ENCODE data around the gene CARNS1.
A peak's percentile ranks its signal among the peaks of the same experiment; 100 is the strongest.

Gene CARNS1

DNA sequence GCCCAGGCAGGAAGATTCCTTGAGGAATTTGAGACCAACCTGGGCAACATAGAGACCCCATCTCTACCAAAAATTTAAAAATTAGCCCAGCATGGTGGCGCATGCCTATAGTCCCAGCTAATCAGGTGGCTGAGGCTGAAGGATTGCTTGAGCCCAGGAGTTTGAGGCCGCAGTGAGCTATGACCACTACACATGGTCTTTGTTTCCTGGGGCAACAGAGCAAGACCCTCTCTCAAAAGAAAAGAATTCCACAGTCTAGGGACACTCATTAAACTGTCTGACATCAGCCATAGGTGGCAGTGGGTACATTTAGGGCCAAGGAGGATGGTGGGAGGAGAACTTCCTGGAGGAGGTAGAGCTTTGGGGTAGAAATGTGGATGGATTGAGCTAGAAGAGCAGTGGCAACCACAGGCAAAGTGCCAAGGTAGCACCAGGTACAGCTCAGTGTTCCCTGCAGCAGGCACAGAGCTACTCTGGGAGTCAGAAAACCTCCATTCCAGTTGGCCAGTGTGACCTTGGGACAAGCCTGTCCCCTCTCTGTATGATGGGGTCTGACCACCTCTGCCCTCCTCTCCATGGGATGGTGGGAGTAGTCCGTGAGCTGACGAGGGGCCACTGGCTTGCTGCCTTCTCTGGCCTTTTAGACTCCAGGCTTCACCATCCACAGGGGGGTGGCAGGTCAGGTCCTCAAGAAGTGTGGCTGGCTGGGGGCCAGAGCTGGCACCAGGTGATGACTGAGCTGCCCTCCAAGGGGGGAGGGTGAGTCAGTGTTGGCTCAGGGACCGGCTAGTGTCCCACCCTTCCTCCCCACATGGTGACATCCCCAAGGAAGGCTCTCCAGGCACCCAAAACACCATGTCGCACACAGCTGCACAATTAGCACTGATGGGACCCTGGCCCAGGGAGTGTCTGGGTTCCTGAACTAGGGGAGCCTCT lies 38.3 kb upstream of the CARNS1 start:
- no peak overlapping the region for H3K27ac ChIP-seq
- TF ChIP-seq ZFX (IDR thresholded peaks at IDR 0.05): no peak
- TF ChIP-seq, protein P1, sequence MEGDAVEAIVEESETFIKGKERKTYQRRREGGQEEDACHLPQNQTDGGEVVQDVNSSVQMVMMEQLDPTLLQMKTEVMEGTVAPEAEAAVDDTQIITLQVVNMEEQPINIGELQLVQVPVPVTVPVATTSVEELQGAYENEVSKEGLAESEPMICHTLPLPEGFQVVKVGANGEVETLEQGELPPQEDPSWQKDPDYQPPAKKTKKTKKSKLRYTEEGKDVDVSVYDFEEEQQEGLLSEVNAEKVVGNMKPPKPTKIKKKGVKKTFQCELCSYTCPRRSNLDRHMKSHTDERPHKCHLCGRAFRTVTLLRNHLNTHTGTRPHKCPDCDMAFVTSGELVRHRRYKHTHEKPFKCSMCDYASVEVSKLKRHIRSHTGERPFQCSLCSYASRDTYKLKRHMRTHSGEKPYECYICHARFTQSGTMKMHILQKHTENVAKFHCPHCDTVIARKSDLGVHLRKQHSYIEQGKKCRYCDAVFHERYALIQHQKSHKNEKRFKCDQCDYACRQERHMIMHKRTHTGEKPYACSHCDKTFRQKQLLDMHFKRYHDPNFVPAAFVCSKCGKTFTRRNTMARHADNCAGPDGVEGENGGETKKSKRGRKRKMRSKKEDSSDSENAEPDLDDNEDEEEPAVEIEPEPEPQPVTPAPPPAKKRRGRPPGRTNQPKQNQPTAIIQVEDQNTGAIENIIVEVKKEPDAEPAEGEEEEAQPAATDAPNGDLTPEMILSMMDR (conservative IDR thresholded peaks at IDR 0.05): no peak

DNA sequence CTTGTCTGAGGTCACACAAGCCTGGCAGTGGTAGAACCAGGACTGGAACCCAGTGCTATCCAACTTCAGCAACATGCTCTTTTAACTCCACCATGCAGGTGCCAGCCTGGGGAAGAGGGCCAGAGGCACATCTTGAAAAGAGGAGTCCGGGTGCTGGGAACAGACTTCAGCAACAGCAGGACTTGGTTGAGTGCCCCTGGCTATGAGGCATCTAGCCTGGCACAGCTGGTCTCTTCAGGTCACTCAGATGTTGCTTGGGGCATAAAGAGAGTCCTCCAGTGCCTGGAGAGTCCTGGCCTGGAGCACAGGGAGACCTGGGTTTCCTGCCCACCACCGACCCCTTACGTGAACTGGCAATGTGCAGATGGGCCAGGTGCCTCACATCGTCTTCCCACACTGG lies 36.9 kb upstream of the CARNS1 start:
- TF ChIP-seq ZFX (IDR thresholded peaks at IDR 0.05): no peak
- H3K27ac ChIP-seq: no peak overlapping the region

- H3K27ac ChIP-seq: no peak overlapping the region
- TF ChIP-seq ZFX (IDR thresholded peaks at IDR 0.05): no peak
- TF ChIP-seq, protein P1 (conservative IDR thresholded peaks at IDR 0.05): no peak
Measured at GRCh38 chr11:67379061-67380058, 36.1 kb upstream of the CARNS1 start.

DNA sequence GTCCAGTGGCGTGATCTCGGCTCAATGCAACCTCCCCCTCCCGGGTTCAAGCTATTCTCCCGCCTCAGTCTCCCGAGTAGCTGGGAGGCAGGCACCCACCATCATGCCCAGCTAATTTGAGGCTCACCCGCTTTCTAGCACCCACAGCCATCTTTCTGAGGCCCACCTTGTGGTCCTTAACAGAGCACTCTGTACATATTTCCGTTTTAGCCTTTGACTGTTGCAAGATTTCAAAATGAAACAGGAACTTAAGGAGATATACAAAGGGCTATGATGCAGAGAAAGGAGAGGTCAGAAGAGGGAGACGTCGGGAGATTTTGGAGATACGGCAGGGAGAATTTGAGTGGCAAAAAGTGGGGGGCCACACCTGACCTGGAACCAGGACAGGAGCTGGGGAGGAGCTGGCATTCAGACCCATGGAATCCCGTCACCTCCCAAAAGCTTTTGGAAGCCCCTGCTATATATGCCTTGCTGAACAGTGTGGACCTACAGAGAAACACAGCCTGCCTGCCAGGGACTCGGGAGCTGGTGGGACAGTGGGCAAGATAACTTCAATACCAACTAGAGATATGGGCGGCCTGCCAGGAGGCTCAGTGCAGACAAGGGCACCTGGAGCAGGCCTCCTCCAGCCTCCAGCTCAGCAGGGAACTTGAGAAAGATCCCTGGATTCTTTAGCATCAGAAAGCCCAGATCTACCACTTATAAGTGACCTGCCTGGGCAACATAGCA lies 34.1 kb upstream of the CARNS1 start:
- TF ChIP-seq, protein P1 (conservative IDR thresholded peaks at IDR 0.05): no peak
- TF ChIP-seq ZFX (IDR thresholded peaks at IDR 0.05): no peak
- no peak overlapping the region for H3K27ac ChIP-seq

- H3K27ac ChIP-seq: no peak overlapping the region
Measured at GRCh38 chr11:67382276-67383136, 33.0 kb upstream of the CARNS1 start.

DNA sequence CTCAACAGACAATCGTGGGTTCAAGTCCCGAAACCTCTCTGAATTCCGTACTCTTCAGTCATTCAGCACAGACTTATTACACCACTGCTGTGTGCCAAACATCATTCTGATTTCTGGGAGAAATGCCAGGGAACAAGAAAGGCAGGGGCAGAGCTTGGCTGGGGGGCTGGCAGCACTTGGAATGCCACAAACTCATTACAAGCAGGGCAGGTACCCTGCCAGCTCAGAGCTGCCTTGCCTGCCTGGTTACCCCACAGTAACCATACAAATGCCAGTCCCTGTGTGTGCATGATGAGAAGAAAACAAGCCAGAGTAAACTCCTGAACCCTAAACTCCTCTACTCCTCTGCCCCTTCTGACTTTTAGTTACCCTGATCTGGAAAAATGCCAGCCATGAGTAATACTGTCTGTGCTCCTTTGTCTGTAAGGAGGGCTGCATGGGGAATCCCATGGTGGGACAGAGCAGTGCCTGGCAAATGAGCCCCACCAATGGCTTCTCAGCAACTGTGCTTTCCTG lies 30.6 kb upstream of the CARNS1 start:
- H3K27ac ChIP-seq: no peak overlapping the region
- TF ChIP-seq ZFX (IDR thresholded peaks at IDR 0.05): no peak
- TF ChIP-seq, protein P1 (conservative IDR thresholded peaks at IDR 0.05): no peak

More at GRCh38 chr11:67382276-67383136, 33.0 kb upstream of the CARNS1 start:
- no peak for TF ChIP-seq ZFX (IDR thresholded peaks at IDR 0.05)
- TF ChIP-seq, protein P1 (conservative IDR thresholded peaks at IDR 0.05): peak; percentile 99
